AG04449 (cell line): ENCODE data around the gene PRXL2B.
"Not testable (repeated sequence)": the region's sequence is repeated elsewhere in the genome, so short reads cannot be mapped to it uniquely, and the experiment has no call there.

Experiments used
- CTCF ChIA-PET: fragments of 350-600 bp; formaldehyde crosslinking; extraction: SDS; loops from one replicate; lab custom pipeline; 2021; ENCODE audit warnings: antibody characterized with exemption; lab: Yijun Ruan, JAX
- POLR2A ChIA-PET: fragments of 400-600, 350-600 bp; formaldehyde crosslinking; extraction: SDS; loops from one replicate; lab custom pipeline; 2020; ENCODE audit warnings: antibody characterized with exemption, inconsistent platforms; lab: Yijun Ruan, JAX
- DNase-seq: peaks from one replicate; pipeline ENCODE4 v3.0.0-alpha.2; 2010; ENCODE audit warnings: low read depth, low spot score
- H3K4me3 ChIP-seq: 2 replicates; pipeline ENCODE4 v1.5.1; 2011; ENCODE audit warnings: low read depth, mild to moderate bottlenecking, control low read depth, low read length
- CTCF ChIP-seq: IDR thresholded peaks from one replicate; pipeline ENCODE4 v1.5.1; 2011; ENCODE audit warnings: mild to moderate bottlenecking, moderate library complexity, low read length, control low read depth, inconsistent platforms; ENCODE audit not compliant: insufficient read depth; ENCODE audit errors: missing control alignments

The PRXL2B gene

GRCh38 chr1:2571348-2571747 lies 15.2 kb upstream of the PRXL2B start:
- POLR2A ChIA-PET, result no interaction called here
- TF ChIP-seq CTCF, result no peak
- no peak for DNase-seq
- CTCF ChIA-PET, result interaction anchor here (1.0 to 3.0 kb wide), 4 partner anchors 10 to 24 kb away, joined by 3 to 9 read pairs (median 3); no protein-coding TSS in a partner anchor
- H3K4me3 ChIP-seq, result no peak overlapping the region

- no peak overlapping the region for H3K4me3 ChIP-seq
- TF ChIP-seq CTCF, result no peak
- ChIA-PET POLR2A (no interaction called here), CTCF (interaction anchor here (1.0 kb wide), 1 partner anchor 11 kb away, joined by 3 read pairs; no protein-coding TSS in a partner anchor)
- DNase-seq, result no peak
Observed at GRCh38 chr1:2573250-2573920, 13.2 kb upstream of the PRXL2B start.

GRCh38 chr1:2574350-2574749 lies 12.2 kb upstream of the PRXL2B start:
- TF ChIP-seq CTCF, result no peak
- H3K4me3 ChIP-seq, result no peak overlapping the region
- ChIA-PET POLR2A (no interaction called here), CTCF (interaction anchor here (1.0 kb wide), 1 partner anchor 10 kb away, joined by 3 read pairs; no protein-coding TSS in a partner anchor)
- DNase-seq, result no peak

GRCh38 chr1:2575801-2576663 lies 10.5 kb upstream of the PRXL2B start:
- POLR2A ChIA-PET, result no interaction called here
- no peak overlapping the region for H3K4me3 ChIP-seq
- no peak for DNase-seq
- CTCF ChIA-PET, result no interaction called here
- TF ChIP-seq CTCF, result no peak

- H3K4me3 ChIP-seq, CTCF ChIA-PET, POLR2A ChIA-PET: not testable (repeated sequence)
Observed at GRCh38 chr1:2577565-2578075, 9.0 kb upstream of the PRXL2B start.

GRCh38 chr1:2578758-2579118 lies 7.8 kb upstream of the PRXL2B start:
- DNase-seq, result no peak
- POLR2A ChIA-PET, result no interaction called here
- no peak overlapping the region for H3K4me3 ChIP-seq
- no peak for TF ChIP-seq CTCF
- CTCF ChIA-PET, result no interaction called here

More at GRCh38 chr1:2577565-2578075, 9.0 kb upstream of the PRXL2B start:
- DNase-seq, result not testable (repeated sequence)
